Lung (tissue), 12 donors: ENCODE data around the gene UBE2V1. TPM values are rescaled to one million over a fixed set of nuclear protein-coding genes. Genes with fewer than 3 reads are reported as not detected.
"Not testable (repeated sequence)": the region's sequence is repeated elsewhere in the genome, so short reads cannot be mapped to it uniquely, and the experiment has no call there.

Experiments used
- ATAC-seq: fragments of 200-7000 bp; cut with Tn5 transposase; one replicate; pipeline ENCODE4 v1.9.1; 2020; ENCODE audit warnings: moderate number of reproducible peaks; ENCODE audit not compliant: insufficient read depth, low FRiP score
- DNase-seq, 3 donors: peaks; one replicate each; pipeline ENCODE4 v3.0.0-alpha.2; 2013 to 2017
- H3K27ac ChIP-seq, 2 donors: one replicate each; pipeline ENCODE4 v1.5.1; 2013; ENCODE audit warnings: mild to moderate bottlenecking in 2 of 2, moderate library complexity in 2 of 2, control low read depth in 1 of 2, inconsistent platforms in 1 of 2, low read depth in 1 of 2, low read length in 1 of 2
- H3K27me3 ChIP-seq, 3 donors: one replicate each; pipeline ENCODE4 v1.5.1; 2013; ENCODE audit warnings: low read length in 2 of 3; ENCODE audit not compliant: control insufficient read depth in 3 of 3, insufficient read depth in 3 of 3
- H3K36me3 ChIP-seq, 4 donors: one replicate each; pipeline ENCODE4 v1.5.1; 2013; ENCODE audit warnings: low read length in 4 of 4, mild to moderate bottlenecking in 1 of 4, moderate library complexity in 1 of 4; ENCODE audit not compliant: control insufficient read depth in 4 of 4, insufficient read depth in 4 of 4
- H3K4me1 ChIP-seq, 5 donors: one replicate each; pipeline ENCODE4 v1.5.1; 2013; ENCODE audit warnings: low read length in 5 of 5, mild to moderate bottlenecking in 2 of 5, moderate library complexity in 1 of 5; ENCODE audit not compliant: control insufficient read depth in 5 of 5, insufficient read depth in 5 of 5
- H3K4me3 ChIP-seq: one replicate; pipeline ENCODE4 v1.5.1; 2013; ENCODE audit warnings: mild to moderate bottlenecking, control low read depth, moderate library complexity
- H3K9ac ChIP-seq, 2 donors: one replicate each; pipeline ENCODE4 v1.5.1; 2013; ENCODE audit warnings: low read length in 2 of 2, control low read depth in 1 of 2; ENCODE audit not compliant: insufficient read depth in 1 of 2
- H3K9me3 ChIP-seq, 4 donors: one replicate each; pipeline ENCODE4 v1.5.1; 2013; ENCODE audit warnings: low read length in 3 of 4, mild to moderate bottlenecking in 1 of 4, moderate library complexity in 1 of 4; ENCODE audit not compliant: control insufficient read depth in 4 of 4, insufficient read depth in 3 of 4
- WGBS, 2 donors: extraction: QIAGEN DNeasy Blood & Tissue Kit; methylation state at CpG; one replicate each; pipeline ENCODE4 v1.1.7; 2013; 5-methylcytosine and 5-hydroxymethylcytosine counted together
- polyA plus RNA-seq, 2 donors: library from polyadenylated mRNA; stranded (reverse); fragments of 200-250 nt; gene quantifications; one replicate each; pipeline ENCODE4 v1.2.1, GENCODE V29; 2013
- total RNA-seq, 2 donors: library from RNA; depleted of rRNA in 1 of 2; stranded (reverse); fragments of >200 nt in 1 of 2; gene quantifications; one replicate each; pipeline ENCODE4 v1.2.1, GENCODE V29; 2014 to 2021
- TF ChIP-seq, protein P1 (sequence below): IDR thresholded peaks from 2 replicates; pipeline ENCODE4 v1.5.1; 2012; ENCODE audit warnings: mild to moderate bottlenecking; ENCODE audit errors: control extremely low read depth, extremely low read depth
- donor health status: control.
- donor health status: control.
- donor health status: Bipolar disorder and iron deficiency.
- donor health status: healthy.
- donor health status: DM: yes; HTN: yes; CAD: no.

The UBE2V1 gene
- total and polyA plus RNA-seq, 4 donors = 56.4 to 103 (median 69.2) TPM

DNA sequence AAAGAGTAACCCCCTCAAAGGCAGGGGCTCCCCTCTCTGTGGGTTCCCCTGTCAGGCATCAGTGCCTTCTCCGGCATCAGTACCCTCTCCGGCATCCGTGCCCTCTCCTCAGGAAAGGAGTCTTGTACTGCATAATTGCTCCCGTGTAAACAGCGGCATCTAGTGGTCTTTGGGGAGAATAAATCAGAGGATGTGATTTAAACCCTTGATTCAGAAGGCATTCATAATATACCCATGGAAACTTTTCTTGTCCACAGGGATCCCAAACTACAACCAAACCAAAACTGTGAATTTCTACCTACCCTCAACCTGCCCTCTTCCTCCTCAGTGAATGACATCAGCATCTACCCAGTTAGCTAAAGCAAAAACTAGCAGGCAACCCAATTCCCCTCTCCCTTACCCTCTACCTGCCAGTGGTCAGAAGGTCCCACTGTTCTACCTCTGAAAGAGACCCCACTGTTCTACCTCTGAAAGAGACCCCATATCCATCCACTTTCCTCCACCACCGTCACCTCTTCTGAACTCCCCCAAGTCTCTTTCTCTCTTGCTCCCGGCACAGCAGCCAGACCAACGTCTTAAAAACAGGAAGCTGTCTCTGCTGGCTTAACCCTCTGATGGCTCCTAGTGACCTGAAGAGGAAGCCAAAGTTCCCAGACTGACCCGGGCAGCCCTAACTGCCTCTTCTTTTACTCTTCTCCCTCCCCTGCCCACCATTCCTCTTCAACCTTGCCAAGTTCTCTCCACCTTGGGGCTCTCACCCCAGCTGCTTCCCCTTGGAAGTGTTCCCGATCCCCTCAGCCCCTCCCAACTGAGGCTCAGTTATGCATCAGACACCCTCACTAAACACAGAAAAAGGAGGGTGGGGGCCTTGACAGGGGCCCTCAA is 27.2 kb downstream of the UBE2V1 start:
- Histone ChIP-seq H3K4me1 (peaks cover 5 to 11% (median 6%) of the 10 kb centered on the region in 5 donors), H3K27ac (peak overlapping the region in 1 of 2 donors; percentile 75), H3K27me3 (no peaks in the 10 kb centered on the region), H3K4me3 (no peak overlapping the region), H3K9ac (peak overlapping the region in 1 of 2 donors; percentile 16), H3K9me3 (no peaks in the 10 kb centered on the region), H3K36me3 (peaks cover 3 to 22% (median 13%) of the 10 kb centered on the region in 4 donors)
- 1 to 2% methylated on average over 10 of the region's 10 CpGs for WGBS, 2 donors
- ATAC-seq (peak; percentile 67), DNase-seq (peak; percentile 48 to 79 (median 77))
- TF ChIP-seq, protein P1, sequence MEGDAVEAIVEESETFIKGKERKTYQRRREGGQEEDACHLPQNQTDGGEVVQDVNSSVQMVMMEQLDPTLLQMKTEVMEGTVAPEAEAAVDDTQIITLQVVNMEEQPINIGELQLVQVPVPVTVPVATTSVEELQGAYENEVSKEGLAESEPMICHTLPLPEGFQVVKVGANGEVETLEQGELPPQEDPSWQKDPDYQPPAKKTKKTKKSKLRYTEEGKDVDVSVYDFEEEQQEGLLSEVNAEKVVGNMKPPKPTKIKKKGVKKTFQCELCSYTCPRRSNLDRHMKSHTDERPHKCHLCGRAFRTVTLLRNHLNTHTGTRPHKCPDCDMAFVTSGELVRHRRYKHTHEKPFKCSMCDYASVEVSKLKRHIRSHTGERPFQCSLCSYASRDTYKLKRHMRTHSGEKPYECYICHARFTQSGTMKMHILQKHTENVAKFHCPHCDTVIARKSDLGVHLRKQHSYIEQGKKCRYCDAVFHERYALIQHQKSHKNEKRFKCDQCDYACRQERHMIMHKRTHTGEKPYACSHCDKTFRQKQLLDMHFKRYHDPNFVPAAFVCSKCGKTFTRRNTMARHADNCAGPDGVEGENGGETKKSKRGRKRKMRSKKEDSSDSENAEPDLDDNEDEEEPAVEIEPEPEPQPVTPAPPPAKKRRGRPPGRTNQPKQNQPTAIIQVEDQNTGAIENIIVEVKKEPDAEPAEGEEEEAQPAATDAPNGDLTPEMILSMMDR = peak; percentile 61

DNA sequence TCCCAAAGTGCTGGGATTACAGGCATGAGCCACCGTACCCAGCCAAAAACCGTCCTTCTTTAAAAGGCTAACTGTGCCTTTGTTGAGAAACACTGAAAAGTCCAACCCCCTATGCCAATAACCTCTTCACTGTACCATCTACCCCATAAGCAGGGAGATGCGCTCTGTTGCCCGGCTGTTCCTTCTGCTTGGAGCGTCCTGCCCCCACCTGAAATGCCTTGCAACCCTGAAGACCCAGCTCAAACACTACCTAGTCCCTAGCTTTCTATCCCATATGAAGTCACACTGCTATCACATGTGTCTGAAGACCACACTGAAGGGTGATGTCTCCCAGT is 27.8 kb downstream of the UBE2V1 start:
- peak overlapping the region in 1 of 2 donors; percentile 7 for H3K27ac ChIP-seq
- ATAC-seq = no peak
- no peak overlapping the region for H3K4me3 ChIP-seq

DNA sequence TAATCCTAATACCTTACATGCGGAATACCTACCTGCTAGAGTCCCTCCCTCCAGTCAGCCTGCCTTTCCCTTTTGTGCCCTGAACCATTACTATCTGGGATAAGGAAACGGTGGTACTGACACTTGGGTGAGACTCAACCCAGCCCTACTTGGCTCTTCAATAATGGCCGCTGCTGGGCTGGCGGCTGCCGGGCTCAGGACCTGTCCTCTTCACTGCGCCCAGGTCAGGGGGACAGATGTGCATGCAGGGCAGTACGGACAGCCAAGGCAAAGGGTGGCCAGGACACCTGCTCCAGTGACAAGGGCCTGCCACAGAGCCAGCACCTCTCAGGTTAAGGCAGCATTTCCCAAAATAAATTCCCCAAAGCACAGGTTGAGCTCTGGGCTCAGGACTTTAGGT is 29.9 kb downstream of the UBE2V1 start:
- 94 to 98% methylated on average over 7 of the region's 7 CpGs for WGBS, 2 donors

More for the DNA sequence above, 27.8 kb downstream of the UBE2V1 start:
- WGBS, 2 donors = 59 to 76% methylated on average over 5 of the region's 5 CpGs
- Histone ChIP-seq H3K9me3 (no peaks in the 10 kb centered on the region), H3K9ac (no peak overlapping the region), H3K27me3 (no peaks in the 10 kb centered on the region), H3K36me3 (peaks cover 3 to 19% (median 12%) of the 10 kb centered on the region in 4 donors), H3K4me1 (peaks cover 5 to 11% (median 6%) of the 10 kb centered on the region in 5 donors)
- TF ChIP-seq, protein P1 = no peak
- no peak for DNase-seq

DNA sequence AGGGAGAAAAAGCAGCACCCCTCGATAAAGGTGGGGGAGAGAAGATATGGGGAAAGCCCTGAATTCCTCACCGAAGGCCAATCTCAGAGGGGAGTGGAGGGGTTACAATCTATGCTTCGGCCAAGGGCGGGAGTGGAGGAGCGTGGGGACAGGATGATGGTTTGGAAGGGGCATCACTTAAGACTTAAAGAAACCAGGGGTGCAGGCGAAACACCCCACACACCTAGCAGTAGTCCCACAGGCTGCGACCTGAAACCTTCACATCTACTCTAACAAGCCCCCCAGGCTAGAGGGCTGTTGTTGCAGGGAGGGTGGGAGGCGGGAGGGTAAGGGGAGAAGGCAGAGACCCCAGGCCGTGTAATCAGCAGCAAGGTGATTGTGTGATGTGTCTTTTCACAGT is 30.9 kb downstream of the UBE2V1 start:
- H3K27me3 ChIP-seq, H3K9me3 ChIP-seq, ATAC-seq, DNase-seq, H3K4me3 ChIP-seq, H3K9ac ChIP-seq: not testable (repeated sequence)
- 86 to 93% methylated on average over 9 of the region's 9 CpGs for WGBS, 2 donors
- H3K4me1 ChIP-seq = peaks cover 5 to 11% (median 6%) of the 10 kb centered on the region in 5 donors
- peaks cover 0 to 15% (median 6%) of the 10 kb centered on the region in 4 donors for H3K36me3 ChIP-seq
- H3K27ac ChIP-seq = peak overlapping the region in 1 of 2 donors; percentile 36

More for the DNA sequence above, 29.9 kb downstream of the UBE2V1 start:
- no peak overlapping the region for H3K4me3 ChIP-seq
- TF ChIP-seq, protein P1 = no peak
- H3K27ac ChIP-seq = no peak overlapping the region
- peaks cover under 1 to 15% (median 8%) of the 10 kb centered on the region in 4 donors for H3K36me3 ChIP-seq
- H3K9ac ChIP-seq = no peak overlapping the region
- no peaks in the 10 kb centered on the region for H3K9me3 ChIP-seq
- ATAC-seq = no peak
- H3K27me3 ChIP-seq = no peaks in the 10 kb centered on the region
- peaks cover 5 to 11% (median 6%) of the 10 kb centered on the region in 5 donors for H3K4me1 ChIP-seq
- DNase-seq = no peak
